GM12892 (cell line): ENCODE data around the gene ZNF536.

Experiments
- POLR2A ChIP-seq: IDR thresholded peaks from 2 replicates; pipeline ENCODE4 v1.6.1; 2011; ENCODE audit warnings: low read depth, low read length, control low read depth
- POLR2AphosphoS5 ChIP-seq: IDR thresholded peaks from 2 replicates; pipeline ENCODE4 v1.6.1; 2011; ENCODE audit warnings: low read depth, low read length, control low read depth
- TAF1 ChIP-seq: IDR thresholded peaks from 2 replicates; pipeline ENCODE4 v1.6.1; 2011; ENCODE audit warnings: low read depth, mild to moderate bottlenecking, control low read depth, low read length, borderline replicate concordance

DNA sequence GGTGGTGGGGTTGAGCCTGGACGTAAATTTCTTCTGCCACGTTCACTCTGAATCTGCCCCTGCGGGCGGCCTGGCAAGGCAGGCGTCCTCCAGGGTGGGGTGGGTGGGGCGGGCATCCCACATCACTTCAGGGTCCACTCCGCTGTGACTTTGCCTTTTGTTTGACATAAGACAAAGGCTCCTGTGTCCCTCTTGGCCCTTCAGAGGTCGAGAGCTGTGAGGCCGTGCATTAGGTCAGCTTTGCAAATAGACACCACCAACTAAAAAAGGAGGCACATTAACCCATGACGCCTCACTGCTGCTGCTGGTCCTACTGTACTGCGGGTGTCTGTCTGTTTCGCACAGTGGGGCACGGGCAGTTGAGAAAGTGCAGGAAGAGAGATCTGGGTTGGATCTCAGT is 10.5 kb upstream of the ZNF536 start:
- no peak for TF ChIP-seq POLR2AphosphoS5
- no peak for TF ChIP-seq POLR2A
- no peak for TF ChIP-seq TAF1
